MCF 10A (cell line): ENCODE measurements around the gene P2RX5. TPM values are rescaled to one million over a fixed set of nuclear protein-coding genes. Genes with fewer than 3 reads are reported as not detected.

ENCODE experiments used
- BruUV-seq: library from RNA; stranded (reverse); fragments of 400-500 nt; replicated peaks from 2 replicates; lab custom pipeline; 2021; lab: Mats Ljungman, UMichigan
- CTCF ChIA-PET: fragments of 300-600 bp; sonication (Branson Sonifier 250); formaldehyde crosslinking; extraction: SDS; loops from one replicate; lab custom pipeline; 2021; ENCODE audit warnings: antibody characterized with exemption, inconsistent platforms; lab: Yijun Ruan, JAX
- POLR2A ChIA-PET: fragments of 300-600, 350-650 bp; sonication (Branson Sonifier 250); formaldehyde crosslinking; extraction: SDS; loops from one replicate; lab custom pipeline; 2020; ENCODE audit warnings: antibody characterized with exemption, inconsistent platforms; lab: Yijun Ruan, JAX
- DNase-seq: peaks from one replicate; pipeline ENCODE4 v3.0.0-alpha.2; 2018; ENCODE audit not compliant: unreplicated experiment
- H3K27ac Mint-ChIP-seq: one replicate; pipeline ENCODE4 v1.8.0; 2022; ENCODE audit warnings: mild to moderate bottlenecking, low read depth, mixed read lengths; ENCODE audit not compliant: unreplicated experiment
- H3K27me3 Mint-ChIP-seq: one replicate; pipeline ENCODE4 v1.8.0; 2022; ENCODE audit warnings: mixed read lengths; ENCODE audit not compliant: insufficient read depth, unreplicated experiment
- H3K36me3 Mint-ChIP-seq: one replicate; pipeline ENCODE4 v1.8.0; 2022; ENCODE audit warnings: mild to moderate bottlenecking, moderate library complexity, mixed read lengths; ENCODE audit not compliant: insufficient read depth, unreplicated experiment
- H3K4me1 Mint-ChIP-seq: one replicate; pipeline ENCODE4 v1.8.0; 2022; ENCODE audit warnings: mixed read lengths; ENCODE audit not compliant: insufficient read depth, unreplicated experiment
- H3K4me3 Mint-ChIP-seq: one replicate; pipeline ENCODE4 v1.8.0; 2022; ENCODE audit warnings: mild to moderate bottlenecking, moderate library complexity, mixed read lengths; ENCODE audit not compliant: unreplicated experiment
- H3K9me3 Mint-ChIP-seq: one replicate; pipeline ENCODE4 v1.8.0; 2022; ENCODE audit warnings: mixed read lengths; ENCODE audit not compliant: unreplicated experiment
- CTCF ChIP-seq: fragments of 200-600 bp; IDR thresholded peaks from one replicate; pipeline ENCODE4 v1.8.0; 2022; ENCODE audit warnings: antibody characterized with exemption, mild to moderate bottlenecking; ENCODE audit not compliant: unreplicated experiment
- intact Hi-C: fragments of 100-400 bp; cut with micrococcal nuclease; formaldehyde crosslinking; loops from 2 replicates; pipeline ENCODE4 v1.14.1; 2022
- total RNA-seq: library from RNA; stranded (reverse); gene quantifications from 2 replicates; pipeline ENCODE4 v1.2.3, GENCODE V29; 2022

P2RX5 gene
- total RNA-seq, 1 experiment from 2014 or later = 4.9 TPM

- DNase-seq = no peak
- no peaks in the 10 kb centered on the region for H3K9me3 Mint-ChIP-seq
- no peaks in the 10 kb centered on the region for H3K36me3 Mint-ChIP-seq
- H3K27ac Mint-ChIP-seq = no peak overlapping the region
- peaks cover 5% of the 10 kb centered on the region for H3K4me1 Mint-ChIP-seq
- POLR2A ChIA-PET = interaction anchor here (0.9 kb wide), 1 partner anchor 11 kb away, joined by 3 read pairs; the partner anchor contains the start of genes EMC6 and TAX1BP3
- CTCF ChIA-PET = interaction anchor here (1.1 kb wide), 1 partner anchor 147 kb away, joined by 3 read pairs; no protein-coding TSS in a partner anchor
- no peak for TF ChIP-seq CTCF
- H3K27me3 Mint-ChIP-seq = no peaks in the 10 kb centered on the region
- intact Hi-C loops = loop anchor here (5.0 kb wide), 1 partner anchor 148 kb away; no protein-coding TSS in a partner anchor
- no TSS peak for BruUV-seq
- H3K4me3 Mint-ChIP-seq = no peak overlapping the region
These were observed 16.3 kb downstream of the P2RX5 start for GRCh38 chr17:3679531-3680126.

DNA sequence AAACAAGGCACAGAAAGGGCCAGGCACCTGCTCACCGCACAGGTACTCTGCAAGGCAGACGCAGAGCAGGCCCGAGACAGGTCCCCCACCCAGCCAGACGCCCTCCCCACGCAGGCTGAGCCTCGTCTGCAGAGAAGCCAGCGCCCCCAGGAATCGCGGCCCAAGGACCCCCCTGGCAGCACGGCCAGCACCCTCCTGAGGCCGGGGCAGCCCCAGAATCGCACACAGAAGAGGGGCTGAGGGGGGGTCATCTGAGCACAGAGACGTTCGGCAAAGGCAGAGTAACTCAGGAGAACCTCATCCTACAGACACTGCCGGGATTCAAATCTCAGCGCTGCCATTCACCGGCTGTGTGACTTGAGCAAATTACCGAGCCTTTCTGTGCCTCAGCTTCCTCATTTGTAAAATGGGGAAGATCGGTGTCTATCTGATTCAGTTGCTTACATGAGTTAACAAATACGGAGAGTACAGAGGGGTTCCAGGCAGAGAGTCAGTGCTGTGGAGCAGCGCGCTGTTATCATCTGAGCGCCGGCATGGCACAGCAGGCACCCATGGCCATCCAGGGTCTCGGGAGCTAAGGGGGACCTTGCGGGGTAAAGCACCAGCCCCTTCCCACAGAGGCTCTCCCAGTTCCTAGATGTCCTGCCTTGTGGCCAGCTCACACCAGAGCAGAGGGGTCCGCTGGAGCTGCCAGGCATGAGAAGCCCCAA is 17.0 kb downstream of the P2RX5 start:
- Mint-ChIP-seq H3K27me3 (no peaks in the 10 kb centered on the region), H3K9me3 (no peaks in the 10 kb centered on the region), H3K4me1 (peaks cover 5% of the 10 kb centered on the region), H3K36me3 (no peaks in the 10 kb centered on the region), H3K4me3 (no peak overlapping the region), H3K27ac (no peak overlapping the region)
- TF ChIP-seq CTCF = no peak
- intact Hi-C loops = no loop called here
- POLR2A ChIA-PET = interaction anchor here (0.7 to 1.8 kb wide), 4 partner anchors 10 to 44 kb away, joined by 3 to 17 read pairs (median 3); partner anchors contain the start of genes EMC6 and TAX1BP3
- CTCF ChIA-PET = interaction anchor here (1.1 kb wide), 1 partner anchor 148 kb away, joined by 3 read pairs; no protein-coding TSS in a partner anchor
- no peak for DNase-seq
- BruUV-seq = no TSS peak

GRCh38 chr17:3678095-3678820 is 17.7 kb downstream of the P2RX5 start:
- no peaks in the 10 kb centered on the region for H3K27me3 Mint-ChIP-seq
- CTCF ChIA-PET = interaction anchor here (0.6 to 1.1 kb wide), 2 partner anchors 10 to 45 kb away, joined by 3 read pairs; partner anchors contain the start of gene EMC6
- POLR2A ChIA-PET = interaction anchor here (0.7 to 1.8 kb wide), 4 partner anchors 9 to 43 kb away, joined by 3 to 17 read pairs (median 5); partner anchors contain the start of genes EMC6 and TAX1BP3
- no peak for TF ChIP-seq CTCF
- BruUV-seq = no TSS peak
- H3K4me1 Mint-ChIP-seq = peaks cover 5% of the 10 kb centered on the region
- no peaks in the 10 kb centered on the region for H3K9me3 Mint-ChIP-seq
- peak; percentile 24 for DNase-seq
- no peak overlapping the region for H3K4me3 Mint-ChIP-seq
- no peak overlapping the region for H3K27ac Mint-ChIP-seq
- intact Hi-C loops = no loop called here
- no peaks in the 10 kb centered on the region for H3K36me3 Mint-ChIP-seq

DNA sequence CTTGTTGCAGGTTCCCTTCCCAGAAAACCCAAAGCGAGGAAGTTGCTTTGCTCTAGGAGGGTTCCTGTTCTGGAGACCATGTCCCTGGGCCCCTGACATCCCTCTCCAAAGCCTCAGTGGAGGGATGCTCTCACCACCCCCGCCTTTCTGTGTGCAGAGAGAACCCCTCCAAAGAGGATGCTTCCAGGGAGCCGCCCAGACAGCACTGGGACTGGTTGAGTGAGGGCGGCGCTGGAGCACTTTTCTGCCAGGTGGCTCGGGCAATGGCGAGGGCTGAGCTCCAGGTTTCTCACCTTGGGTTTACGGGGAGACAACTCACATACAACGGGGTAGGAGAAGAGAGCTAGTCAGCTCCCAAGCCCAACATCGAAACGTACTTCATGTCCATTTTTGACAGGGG is 20.1 kb downstream of the P2RX5 start:
- no peaks in the 10 kb centered on the region for H3K27me3 Mint-ChIP-seq
- intact Hi-C loops = no loop called here
- H3K4me3 Mint-ChIP-seq = no peak overlapping the region
- no TSS peak for BruUV-seq
- CTCF ChIA-PET = interaction anchor here (0.6 kb wide), 1 partner anchor 170 kb away, joined by 3 read pairs; the partner anchor contains the start of gene NCBP3
- H3K9me3 Mint-ChIP-seq = no peaks in the 10 kb centered on the region
- no peak for DNase-seq
- H3K4me1 Mint-ChIP-seq = peaks cover 11% of the 10 kb centered on the region
- peaks cover 8% of the 10 kb centered on the region for H3K36me3 Mint-ChIP-seq
- no peak for TF ChIP-seq CTCF
- POLR2A ChIA-PET = no interaction called here
- H3K27ac Mint-ChIP-seq = no peak overlapping the region
